HepG2 (cell line): Measurements from ENCODE around the gene USP5. TPM values are rescaled to one million over a fixed set of nuclear protein-coding genes. Genes with fewer than 3 reads are reported as not detected.

Experiments
- ATF1 ChIP-seq: IDR thresholded peaks from 2 replicates; pipeline ENCODE4 v1.6.1; 2016; ENCODE audit warnings: mild to moderate bottlenecking, control low read depth
- ATF7-NPFF ChIP-seq: sonication (generic); formaldehyde crosslinking; IDR thresholded peaks from 2 replicates; pipeline ENCODE4 v1.8.1; 2023; ENCODE audit warnings: mild to moderate bottlenecking, low read depth, missing genetic modification reagents, moderate library complexity
- CENPX ChIP-seq: sonication (generic); formaldehyde crosslinking; IDR thresholded peaks from 2 replicates; pipeline ENCODE4 v1.9.0; 2021; ENCODE audit warnings: mild to moderate bottlenecking, missing genetic modification reagents, moderate library complexity
- MBD4 ChIP-seq: IDR thresholded peaks from 2 replicates; pipeline ENCODE4 v1.6.1; 2012; ENCODE audit warnings: low read length, inconsistent platforms, borderline replicate concordance
- NCOA5 ChIP-seq: sonication (generic); formaldehyde crosslinking; IDR thresholded peaks from 2 replicates; pipeline ENCODE4 v1.4.0; 2020; ENCODE audit warnings: missing genetic modification reagents
- NONO ChIP-seq, 2 experiments: fragments of 450-650 bp in 1 of 2; sonication (generic) in 1 of 2; formaldehyde crosslinking in 1 of 2; IDR thresholded peaks in 1 of 2; conservative IDR thresholded peaks in 1 of 2; 2 replicates each; pipeline versions ENCODE4 v1.6.1 to v1.8.0; 2017 to 2022; ENCODE audit warnings: mild to moderate bottlenecking in 1 of 2, missing genetic modification reagents in 1 of 2, moderate library complexity in 1 of 2
- PHF20 ChIP-seq: sonication (generic); formaldehyde crosslinking; IDR thresholded peaks from 2 replicates; pipeline ENCODE4 v1.5.0; 2020; ENCODE audit warnings: mild to moderate bottlenecking, missing genetic modification reagents
- PPARG ChIP-seq: conservative IDR thresholded peaks from 2 replicates; pipeline ENCODE4 v1.6.1; 2016; ENCODE audit warnings: missing biosample characterization, missing genetic modification reagents
- SMARCC2 ChIP-seq: fragments of 450-650 bp; IDR thresholded peaks from 2 replicates; pipeline ENCODE4 v1.6.1; 2017; ENCODE audit warnings: antibody characterized with exemption, mild to moderate bottlenecking
- SOX6 ChIP-seq, 2 experiments: fragments of 450-650 bp in 1 of 2; sonication (generic) in 1 of 2; formaldehyde crosslinking in 1 of 2; IDR thresholded peaks; 2 replicates each; pipeline versions ENCODE4 v1.4.0 to v1.6.1; 2017 to 2020; ENCODE audit warnings: antibody characterized with exemption in 1 of 2, mild to moderate bottlenecking in 1 of 2, missing genetic modification reagents in 1 of 2
- STAG1 ChIP-seq: sonication (generic); formaldehyde crosslinking; IDR thresholded peaks from 2 replicates; pipeline ENCODE4 v1.4.0; 2020; ENCODE audit warnings: missing genetic modification reagents
- TAF1 ChIP-seq: sonication (generic); formaldehyde crosslinking; IDR thresholded peaks from 2 replicates; pipeline ENCODE4 v1.4.0; 2020; ENCODE audit warnings: missing genetic modification reagents
- TBP ChIP-seq: sonication (generic); formaldehyde crosslinking; IDR thresholded peaks from 2 replicates; pipeline ENCODE4 v1.5.0; 2020; ENCODE audit warnings: missing genetic modification reagents
- TCF7 ChIP-seq: sonication (generic); IDR thresholded peaks from 2 replicates; pipeline ENCODE4 v1.6.1; 2016; ENCODE audit warnings: antibody characterized with exemption, low read depth
- U2AF2 ChIP-seq: fragments of 200-400 bp; formaldehyde crosslinking; IDR thresholded peaks from 2 replicates; pipeline ENCODE4 v1.6.1; 2017; ENCODE audit warnings: low read depth, mild to moderate bottlenecking, low read length
- ZBTB20 ChIP-seq: sonication (generic); formaldehyde crosslinking; IDR thresholded peaks from 2 replicates; pipeline ENCODE4 v1.8.1; 2023; ENCODE audit warnings: missing genetic modification reagents, low read depth, mild to moderate bottlenecking, borderline replicate concordance
- ZNF282 ChIP-seq: fragments of 450-650 bp; IDR thresholded peaks from 2 replicates; pipeline ENCODE4 v1.6.1; 2018; ENCODE audit not compliant: partially characterized antibody
- ZNF354B ChIP-seq: sonication (generic); formaldehyde crosslinking; IDR thresholded peaks from 2 replicates; pipeline ENCODE4 v1.8.0; 2022; ENCODE audit warnings: mild to moderate bottlenecking, missing genetic modification reagents
- ZNF382 ChIP-seq: sonication (generic); formaldehyde crosslinking; IDR thresholded peaks from 2 replicates; pipeline ENCODE4 v1.5.0; 2020; ENCODE audit warnings: missing genetic modification reagents, mild to moderate bottlenecking, borderline replicate concordance
- ZNF44 ChIP-seq: sonication (generic); formaldehyde crosslinking; IDR thresholded peaks from 2 replicates; pipeline ENCODE4 v1.5.1; 2020; ENCODE audit warnings: mild to moderate bottlenecking, missing genetic modification reagents
- ZNF563 ChIP-seq: sonication (generic); formaldehyde crosslinking; IDR thresholded peaks from 2 replicates; pipeline ENCODE4 v1.8.0; 2022; ENCODE audit warnings: mild to moderate bottlenecking, moderate library complexity, missing genetic modification reagents
- ZNF605 ChIP-seq: sonication (generic); formaldehyde crosslinking; IDR thresholded peaks from 2 replicates; pipeline ENCODE4 v1.8.0; 2022; ENCODE audit warnings: mild to moderate bottlenecking, missing genetic modification reagents
- ZSCAN30 ChIP-seq: sonication (generic); formaldehyde crosslinking; IDR thresholded peaks from 2 replicates; pipeline ENCODE4 v1.5.0; 2020; ENCODE audit warnings: mild to moderate bottlenecking, missing genetic modification reagents
- polyA plus RNA-seq, 8 experiments: library from polyadenylated mRNA; depleted of rRNA in 3 of 8; stranded (reverse) in 7 of 8; unstranded in 1 of 8; fragments of >200 nt; fragmentation: Illumina TruSeq in 4 of 8; extraction: Trizol in 4 of 8; gene quantifications; 2 replicates each; pipeline versions ENCODE4 v1.2.1 to v1.2.3, GENCODE V29; 2011 to 2016; ENCODE audit warnings: low read depth in 4 of 8, missing spikeins in 1 of 8, mixed read lengths in 1 of 8; ENCODE audit not compliant: insufficient read depth in 1 of 8
- total RNA-seq, 5 experiments: library from RNA; depleted of rRNA; stranded (reverse); fragments of >200 nt; fragmentation: Illumina TruSeq; extraction: Trizol; gene quantifications; 2 replicates each; pipeline ENCODE4 v1.2.3, GENCODE V29; 2016; ENCODE audit warnings: low read depth in 1 of 5
- TF ChIP-seq, protein P1 (sequence below): sonication (generic); formaldehyde crosslinking; IDR thresholded peaks from 2 replicates; pipeline ENCODE4 v1.4.0; 2020; ENCODE audit warnings: low read depth, mild to moderate bottlenecking, missing genetic modification reagents
- TF ChIP-seq, protein P2 (sequence below): sonication (generic); formaldehyde crosslinking; IDR thresholded peaks from 2 replicates; pipeline ENCODE4 v1.4.0; 2020; ENCODE audit warnings: mild to moderate bottlenecking, missing genetic modification reagents
- TF ChIP-seq, protein P3 (sequence below): IDR thresholded peaks from 2 replicates; pipeline ENCODE4 v1.6.1; 2018; ENCODE audit warnings: missing genetic modification reagents, mild to moderate bottlenecking, missing compliant biosample characterization
- TF ChIP-seq, protein P4 (sequence below): sonication (generic); formaldehyde crosslinking; IDR thresholded peaks from 2 replicates; pipeline ENCODE4 v1.4.0; 2020; ENCODE audit warnings: mild to moderate bottlenecking, low read depth, missing genetic modification reagents

USP5 gene
- total and polyA plus RNA-seq, 2 of the 13 experiments (the other 11 are each of a cell fraction or from before 2014, with no cell fraction given), result 39.6 to 56.0 TPM

DNA sequence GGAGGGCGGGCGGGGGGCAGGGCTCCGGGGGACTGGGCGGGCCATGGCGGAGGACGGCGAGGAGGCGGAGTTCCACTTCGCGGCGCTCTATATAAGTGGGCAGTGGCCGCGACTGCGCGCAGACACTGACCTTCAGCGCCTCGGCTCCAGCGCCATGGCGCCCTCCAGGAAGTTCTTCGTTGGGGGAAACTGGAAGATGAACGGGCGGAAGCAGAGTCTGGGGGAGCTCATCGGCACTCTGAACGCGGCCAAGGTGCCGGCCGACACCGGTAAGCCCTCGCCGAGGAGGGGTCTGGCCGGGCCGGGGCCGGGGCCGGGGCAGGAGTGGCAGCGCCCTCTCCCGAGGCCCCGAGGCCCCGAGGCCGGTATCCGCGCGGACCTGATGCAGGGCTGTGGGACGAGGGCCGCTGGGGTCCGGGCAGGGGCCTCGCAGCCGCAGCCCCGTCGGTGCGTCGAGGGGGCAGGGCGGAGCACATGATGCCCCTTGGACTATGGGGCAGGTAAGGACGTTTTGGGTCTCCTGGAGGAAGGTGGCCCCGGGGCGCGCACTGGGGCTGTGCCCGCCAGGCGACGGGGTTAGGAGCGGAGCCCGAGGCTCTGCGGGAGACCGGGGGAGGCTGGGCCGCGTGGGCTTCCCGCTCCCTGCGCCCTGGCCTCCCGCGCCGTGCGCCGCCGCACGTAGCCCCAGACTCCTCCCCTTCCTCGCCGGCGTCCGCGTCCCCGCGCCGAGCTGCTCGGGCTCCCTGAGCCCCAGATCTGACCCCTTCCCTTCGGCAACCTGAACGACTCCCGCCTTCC is 15.7 kb downstream of the USP5 start, which contains the start of gene TPI1 (continued):
- TF ChIP-seq, protein P1, sequence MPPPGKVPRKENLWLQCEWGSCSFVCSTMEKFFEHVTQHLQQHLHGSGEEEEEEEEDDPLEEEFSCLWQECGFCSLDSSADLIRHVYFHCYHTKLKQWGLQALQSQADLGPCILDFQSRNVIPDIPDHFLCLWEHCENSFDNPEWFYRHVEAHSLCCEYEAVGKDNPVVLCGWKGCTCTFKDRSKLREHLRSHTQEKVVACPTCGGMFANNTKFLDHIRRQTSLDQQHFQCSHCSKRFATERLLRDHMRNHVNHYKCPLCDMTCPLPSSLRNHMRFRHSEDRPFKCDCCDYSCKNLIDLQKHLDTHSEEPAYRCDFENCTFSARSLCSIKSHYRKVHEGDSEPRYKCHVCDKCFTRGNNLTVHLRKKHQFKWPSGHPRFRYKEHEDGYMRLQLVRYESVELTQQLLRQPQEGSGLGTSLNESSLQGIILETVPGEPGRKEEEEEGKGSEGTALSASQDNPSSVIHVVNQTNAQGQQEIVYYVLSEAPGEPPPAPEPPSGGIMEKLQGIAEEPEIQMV (CRISPR knock-in tag), result no peak
- TF ChIP-seq CENPX (CRISPR knock-in tag) (no peak), ZNF605 (CRISPR knock-in tag) (0 out of 2 replicates have a peak, but pooled peaks have one; percentile 72), PHF20 (CRISPR knock-in tag) (no peak; the same call in 1 of the 2 replicates), ZBTB20 (CRISPR knock-in tag) (peak; percentile 74), TCF7 (no peak), PPARG (peak; percentile 10; the same call in 1 of the 2 replicates), MBD4 (no peak), U2AF2 (no peak), NONO (IDR thresholded peaks at IDR 0.05) (no peak), NONO (CRISPR knock-in tag; conservative IDR thresholded peaks at IDR 0.05) (peak; percentile 79; the same call in 1 of the 2 replicates), ATF1 (no peak), ZNF382 (CRISPR knock-in tag) (no peak), TBP (no peak), ZNF282 (no peak), ATF7-NPFF (CRISPR knock-in tag) (peak; percentile 75), ZNF354B (CRISPR knock-in tag) (no peak), ZSCAN30 (CRISPR knock-in tag) (no peak), SMARCC2 (no peak), TAF1 (CRISPR knock-in tag) (peak; percentile 96), STAG1 (no peak), SOX6 (IDR thresholded peaks at IDR 0.05) (no peak), SOX6 (CRISPR knock-in tag; IDR thresholded peaks at IDR 0.05) (0 out of 2 replicates have a peak, but pooled peaks have one; percentile 24), ZNF563 (CRISPR knock-in tag) (peak; percentile 60; the same call in 1 of the 2 replicates), NCOA5 (CRISPR knock-in tag) (no peak), ZNF44 (CRISPR knock-in tag) (peak; percentile 57; the same call in 1 of the 2 replicates)
- TF ChIP-seq, protein P2, sequence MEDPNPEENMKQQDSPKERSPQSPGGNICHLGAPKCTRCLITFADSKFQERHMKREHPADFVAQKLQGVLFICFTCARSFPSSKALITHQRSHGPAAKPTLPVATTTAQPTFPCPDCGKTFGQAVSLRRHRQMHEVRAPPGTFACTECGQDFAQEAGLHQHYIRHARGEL (CRISPR knock-in tag), result no peak
- TF ChIP-seq, protein P3, sequence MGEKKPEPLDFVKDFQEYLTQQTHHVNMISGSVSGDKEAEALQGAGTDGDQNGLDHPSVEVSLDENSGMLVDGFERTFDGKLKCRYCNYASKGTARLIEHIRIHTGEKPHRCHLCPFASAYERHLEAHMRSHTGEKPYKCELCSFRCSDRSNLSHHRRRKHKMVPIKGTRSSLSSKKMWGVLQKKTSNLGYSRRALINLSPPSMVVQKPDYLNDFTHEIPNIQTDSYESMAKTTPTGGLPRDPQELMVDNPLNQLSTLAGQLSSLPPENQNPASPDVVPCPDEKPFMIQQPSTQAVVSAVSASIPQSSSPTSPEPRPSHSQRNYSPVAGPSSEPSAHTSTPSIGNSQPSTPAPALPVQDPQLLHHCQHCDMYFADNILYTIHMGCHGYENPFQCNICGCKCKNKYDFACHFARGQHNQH (CRISPR knock-in tag), result peak; percentile 57
- TF ChIP-seq, protein P4, sequence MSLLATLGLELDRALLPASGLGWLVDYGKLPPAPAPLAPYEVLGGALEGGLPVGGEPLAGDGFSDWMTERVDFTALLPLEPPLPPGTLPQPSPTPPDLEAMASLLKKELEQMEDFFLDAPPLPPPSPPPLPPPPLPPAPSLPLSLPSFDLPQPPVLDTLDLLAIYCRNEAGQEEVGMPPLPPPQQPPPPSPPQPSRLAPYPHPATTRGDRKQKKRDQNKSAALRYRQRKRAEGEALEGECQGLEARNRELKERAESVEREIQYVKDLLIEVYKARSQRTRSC (CRISPR knock-in tag), result no peak; the same call in 1 of the 2 replicates
